HepG2 (cell line): ENCODE measurements around the gene SOX5. TPM values are rescaled to one million over a fixed set of nuclear protein-coding genes. Genes with fewer than 3 reads are reported as not detected.

Experiments
- ATAC-seq: fragments of 200-7000 bp; cut with Tn5 transposase; 3 replicates; pipeline ENCODE4 v1.9.1; 2020; ENCODE audit warnings: mild to moderate bottlenecking, moderate library complexity
- BruUV-seq: library from RNA; stranded (reverse); fragments of 400-500 nt; replicated peaks from 2 replicates; lab custom pipeline; 2021; lab: Mats Ljungman, UMichigan
- CTCF ChIA-PET: fragments of 300-600 bp; formaldehyde crosslinking; extraction: SDS; loops from one replicate; lab custom pipeline; 2021; ENCODE audit warnings: low total read pairs, inconsistent platforms, low intra/inter-chr PET ratio; lab: Yijun Ruan, JAX
- POLR2A ChIA-PET: fragments of 350-600 bp; sonication (Branson Sonifier 250); formaldehyde crosslinking; loops from one replicate; lab custom pipeline; 2020; ENCODE audit warnings: antibody characterized with exemption, inconsistent platforms; lab: Yijun Ruan, JAX
- DNase-seq: peaks from one replicate; pipeline ENCODE4 v3.0.0-alpha.2; 2015; ENCODE audit warnings: low spot score
- FAIRE-seq: peaks from 3 replicates; lab custom pipeline; 2011; peaks lifted over from hg19 to GRCh38; lab: Jason Lieb, UNC
- H2AFZ ChIP-seq: one replicate; pipeline ENCODE4 v1.6.1; 2011; ENCODE audit warnings: low read length, inconsistent platforms
- H3K27ac ChIP-seq: fragments of 300-600 bp; 3 replicates; pipeline ENCODE4 v1.8.0; 2011; ENCODE audit warnings: mixed run types, mild to moderate bottlenecking, mixed read lengths, low read length, inconsistent platforms; ENCODE audit not compliant: insufficient read depth; ENCODE audit errors: extremely low read length
- H3K27me3 ChIP-seq, 2 experiments: fragments of 200-600 bp in 1 of 2; 2 replicates in 1 of 2; 3 replicates in 1 of 2; pipeline versions ENCODE4 v1.6.0 to v1.8.0; 2011; ENCODE audit warnings: low read length in 2 of 2, mild to moderate bottlenecking in 2 of 2, moderate library complexity in 2 of 2, inconsistent platforms in 1 of 2; ENCODE audit not compliant: insufficient read depth in 2 of 2, control insufficient read depth in 1 of 2
- H3K36me3 ChIP-seq, 2 experiments: fragments of 200-600 bp in 1 of 2; replicated peaks in 1 of 2; 2 replicates in 1 of 2; 3 replicates in 1 of 2; pipeline versions ENCODE4 v1.5.1 to v1.8.0; 2011; ENCODE audit warnings: low read length in 2 of 2, inconsistent platforms in 1 of 2; ENCODE audit not compliant: insufficient read depth in 2 of 2, control insufficient read depth in 1 of 2
- H3K4me1 ChIP-seq: 2 replicates; pipeline ENCODE4 v1.5.1; 2012; ENCODE audit warnings: low read length, inconsistent platforms; ENCODE audit not compliant: insufficient read depth
- H3K4me2 ChIP-seq: 2 replicates; pipeline ENCODE4 v1.6.0; 2011; ENCODE audit warnings: low read depth, low read length, inconsistent platforms
- H3K4me3 ChIP-seq, 3 experiments: fragments of 200-600 bp in 1 of 3; sonication (generic), shearing (Covaris generic) in 1 of 3; replicated peaks in 1 of 3; 2 replicates each; pipeline ENCODE4 v1.5.1; 2011 to 2016; ENCODE audit warnings: low read length in 3 of 3, inconsistent platforms in 2 of 3, low read depth in 2 of 3, mild to moderate bottlenecking in 2 of 3, control low read depth in 1 of 3, mixed read lengths in 1 of 3; ENCODE audit not compliant: insufficient read depth in 1 of 3
- H3K79me2 ChIP-seq: one replicate; pipeline ENCODE4 v1.6.1; 2011; ENCODE audit warnings: low read length, inconsistent platforms; ENCODE audit not compliant: insufficient read depth
- H3K9ac ChIP-seq: 2 replicates; pipeline ENCODE4 v1.6.0; 2011; ENCODE audit warnings: mild to moderate bottlenecking, low read depth, low read length, inconsistent platforms; ENCODE audit not compliant: insufficient read depth
- H3K9me3 ChIP-seq: 2 replicates; pipeline ENCODE4 v1.5.1; 2012; ENCODE audit warnings: mild to moderate bottlenecking, low read length
- H4K20me1 ChIP-seq: 2 replicates; pipeline ENCODE4 v1.6.0; 2011; ENCODE audit warnings: inconsistent platforms, mild to moderate bottlenecking, low read length, moderate library complexity; ENCODE audit not compliant: insufficient read depth
- NFIB ChIP-seq: sonication (generic); formaldehyde crosslinking; IDR thresholded peaks from 2 replicates; pipeline ENCODE4 v1.9.0; 2021; ENCODE audit warnings: missing genetic modification reagents, mild to moderate bottlenecking, borderline replicate concordance
- RBM22 ChIP-seq: fragments of 200-400 bp; formaldehyde crosslinking; optimal IDR thresholded peaks from 2 replicates; pipeline ENCODE3; 2017; ENCODE audit warnings: mild to moderate bottlenecking, low read length, moderate library complexity
- XRCC5 ChIP-seq: fragments of 200-400 bp; formaldehyde crosslinking; optimal IDR thresholded peaks from 2 replicates; pipeline ENCODE3; 2017; ENCODE audit warnings: mild to moderate bottlenecking, low read length
- ZNF629 ChIP-seq: sonication (generic); formaldehyde crosslinking; conservative IDR thresholded peaks from 2 replicates; pipeline ENCODE4 v1.5.0; 2020; ENCODE audit warnings: missing genetic modification reagents
- WGBS: methylation state at CpG from one replicate; pipeline ENCODE4 v1.1.6; 2017; ENCODE audit warnings: low lambda C conversion rate; 5-methylcytosine and 5-hydroxymethylcytosine counted together
- in situ Hi-C: cut with HindIII; loops from 2 replicates; pipeline ENCODE4 v1.10.0; 2017; ENCODE audit warnings: low pct_unique_long_range_greater_than_20kb; ENCODE audit not compliant: extremely low pct_ligation_motif_present
- intact Hi-C: fragments of 100-400 bp; cut with micrococcal nuclease; formaldehyde crosslinking; loops from one replicate; pipeline ENCODE4 v1.10.0; 2022; ENCODE audit not compliant: unreplicated experiment
- polyA plus RNA-seq, 8 experiments: library from polyadenylated mRNA; depleted of rRNA in 3 of 8; stranded (reverse) in 7 of 8; unstranded in 1 of 8; fragments of >200 nt; fragmentation: Illumina TruSeq in 4 of 8; extraction: Trizol in 4 of 8; gene quantifications; 2 replicates each; pipeline versions ENCODE4 v1.2.1 to v1.2.3, GENCODE V29; 2011 to 2016; ENCODE audit warnings: low read depth in 4 of 8, missing spikeins in 1 of 8, mixed read lengths in 1 of 8; ENCODE audit not compliant: insufficient read depth in 1 of 8
- total RNA-seq, 5 experiments: library from RNA; depleted of rRNA; stranded (reverse); fragments of >200 nt; fragmentation: Illumina TruSeq; extraction: Trizol; gene quantifications; 2 replicates each; pipeline ENCODE4 v1.2.3, GENCODE V29; 2016; ENCODE audit warnings: low read depth in 1 of 5

The SOX5 gene
- total and polyA plus RNA-seq, 2 of the 13 experiments (the other 11 are each of a cell fraction or from before 2014, with no cell fraction given) = 18.5 to 76.4 TPM

GRCh38 chr12:23631786-23632377, 317.6 kb downstream of the SOX5 start:
- no peak for FAIRE-seq
- H2AFZ ChIP-seq = no peak overlapping the region
- no peak for DNase-seq
- H3K9me3 ChIP-seq = no peaks in the 10 kb centered on the region
- ATAC-seq = no peak
- no peak overlapping the region for H3K27ac ChIP-seq
- H3K4me1 ChIP-seq = no peaks in the 10 kb centered on the region
- CTCF ChIA-PET = no interaction called here
- H4K20me1 ChIP-seq = no peaks in the 10 kb centered on the region
- H3K4me3 ChIP-seq = no peak overlapping the region
- intact Hi-C loops (no loop called here), in situ Hi-C loops (no loop called here)
- H3K9ac ChIP-seq = no peak overlapping the region
- no TSS peak for BruUV-seq
- TF ChIP-seq XRCC5 (no peak), RBM22 (peak; percentile 18)
- H3K79me2 ChIP-seq = no peaks in the 10 kb centered on the region
- POLR2A ChIA-PET = no interaction called here
- no peaks in the 10 kb centered on the region for H3K27me3 ChIP-seq
- WGBS = 97% methylated on average over 4 of the region's 4 CpGs
- H3K4me2 ChIP-seq = no peak overlapping the region
- peaks cover 4 to 19% of the 10 kb centered on the region in 2 experiments; a peak in 4 of 5 replicates for H3K36me3 ChIP-seq

- Histone ChIP-seq H3K27me3 (no peaks in the 10 kb centered on the region), H2AFZ (no peak overlapping the region), H3K9me3 (no peaks in the 10 kb centered on the region), H3K4me1 (no peaks in the 10 kb centered on the region), H3K36me3 (peaks cover 4 to 10% of the 10 kb centered on the region in 2 experiments; a peak in 4 of 5 replicates), H4K20me1 (no peaks in the 10 kb centered on the region), H3K9ac (no peak overlapping the region), H3K4me2 (no peak overlapping the region)
- POLR2A ChIA-PET = no interaction called here
- intact Hi-C loops = no loop called here
- ATAC-seq = no peak
- in situ Hi-C loops = no loop called here
- CTCF ChIA-PET = no interaction called here
- no TSS peak for BruUV-seq
- TF ChIP-seq ZNF629 (CRISPR knock-in tag) (peak; percentile 79), NFIB (no peak)
- TF ChIP-seq, all 625 proteins: peak for 1
- no peaks in the 10 kb centered on the region for H3K79me2 ChIP-seq
- FAIRE-seq (no peak), DNase-seq (no peak)
- H3K27ac ChIP-seq = no peak overlapping the region
- H3K4me3 ChIP-seq = no peak overlapping the region
Measured at GRCh38 chr12:23630524-23630923, 318.9 kb downstream of the SOX5 start.
